SK-N-SH treated with all-trans-retinoic acid at 6 μM for 48 hours (cell line): Measurements from ENCODE around the gene SIGLEC10.

Experiments used
- ATAC-seq: fragments of 200-7000 bp; cut with Tn5 transposase; 3 replicates; pipeline ENCODE4 v1.9.1; 2020; ENCODE audit warnings: mild to moderate bottlenecking, moderate library complexity
- ARNTL ChIP-seq: fragments of 450-650 bp; formaldehyde crosslinking; IDR thresholded peaks from 2 replicates; pipeline ENCODE4 v1.5.0; 2020; ENCODE audit warnings: low read depth, mild to moderate bottlenecking, moderate library complexity, borderline replicate concordance
- CSDC2 ChIP-seq: fragments of 250-450 bp; sonication (Bioruptor Pico); IDR thresholded peaks from 2 replicates; pipeline ENCODE4 v1.5.0; 2020; ENCODE audit warnings: mild to moderate bottlenecking, moderate library complexity
- CSRNP3 ChIP-seq: fragments of 250-450 bp; sonication (Bioruptor Pico); IDR thresholded peaks from 2 replicates; pipeline ENCODE4 v1.5.1; 2021; ENCODE audit warnings: mild to moderate bottlenecking, moderate library complexity
- ESRRG ChIP-seq: fragments of 250-450 bp; sonication (Bioruptor Pico); IDR thresholded peaks from 2 replicates; pipeline ENCODE4 v1.6.1; 2021; ENCODE audit warnings: mild to moderate bottlenecking
- ISL1 ChIP-seq: fragments of 250-450 bp; sonication (Bioruptor Pico); IDR thresholded peaks from 2 replicates; pipeline ENCODE4 v2.1.2; 2022; ENCODE audit warnings: mild to moderate bottlenecking, moderate library complexity
- OSR1 ChIP-seq: fragments of 250-450 bp; sonication (Bioruptor Pico); IDR thresholded peaks from 2 replicates; pipeline ENCODE4 v1.8.0; 2022; ENCODE audit warnings: moderate library complexity, mild to moderate bottlenecking, inconsistent platforms
- PATZ1 ChIP-seq: fragments of 250-450 bp; sonication (Bioruptor Pico); IDR thresholded peaks from 2 replicates; pipeline ENCODE4 v1.8.0; 2020; ENCODE audit warnings: mild to moderate bottlenecking, moderate library complexity, borderline replicate concordance
- POU6F1 ChIP-seq: fragments of 250-450 bp; sonication (Bioruptor Pico); IDR thresholded peaks from 2 replicates; pipeline ENCODE4 v1.8.0; 2021; ENCODE audit warnings: low read depth, mild to moderate bottlenecking, moderate library complexity, borderline replicate concordance
- PPARA ChIP-seq: fragments of 250-450 bp; sonication (Bioruptor Pico); IDR thresholded peaks from 2 replicates; pipeline ENCODE4 v1.5.0; 2020; ENCODE audit warnings: mild to moderate bottlenecking, borderline replicate concordance
- SNAI2 ChIP-seq: fragments of 250-450 bp; sonication (Bioruptor Pico); IDR thresholded peaks from 2 replicates; pipeline ENCODE4 v1.5.0; 2020; ENCODE audit warnings: mild to moderate bottlenecking, moderate library complexity
- TCF4 ChIP-seq: fragments of 250-450 bp; sonication (Bioruptor Pico); IDR thresholded peaks from 2 replicates; pipeline ENCODE4 v1.8.0; 2021; ENCODE audit warnings: mild to moderate bottlenecking, moderate library complexity, borderline replicate concordance
- TOX ChIP-seq: fragments of 250-450 bp; sonication (Bioruptor Pico); IDR thresholded peaks from 2 replicates; pipeline ENCODE4 v1.8.0; 2021; ENCODE audit warnings: mild to moderate bottlenecking, moderate library complexity, borderline replicate concordance
- TSHZ2 ChIP-seq: fragments of 250-450 bp; sonication (Bioruptor Pico); IDR thresholded peaks from 2 replicates; pipeline ENCODE4 v1.5.0; 2020; ENCODE audit warnings: mild to moderate bottlenecking, moderate library complexity
- ZC3H10 ChIP-seq: fragments of 250-450 bp; sonication (Bioruptor Pico); IDR thresholded peaks from 2 replicates; pipeline ENCODE4 v1.5.1; 2021; ENCODE audit warnings: mild to moderate bottlenecking, moderate library complexity
- ZFP3 ChIP-seq: fragments of 250-450 bp; sonication (Bioruptor Pico); IDR thresholded peaks from 2 replicates; pipeline ENCODE4 v1.5.0; 2020; ENCODE audit warnings: mild to moderate bottlenecking, moderate library complexity
- ZFP30 ChIP-seq: fragments of 450-650 bp; formaldehyde crosslinking; IDR thresholded peaks from 2 replicates; pipeline ENCODE4 v1.5.0; 2022; ENCODE audit warnings: mild to moderate bottlenecking, moderate library complexity
- ZNF565 ChIP-seq: fragments of 450-650 bp; formaldehyde crosslinking; conservative IDR thresholded peaks from 2 replicates; pipeline ENCODE4 v1.5.0; 2020; ENCODE audit warnings: low read depth, mild to moderate bottlenecking, moderate library complexity
- ZNF8 ChIP-seq: fragments of 450-650 bp; formaldehyde crosslinking; IDR thresholded peaks from 2 replicates; pipeline ENCODE4 v1.5.0; 2020; ENCODE audit warnings: mild to moderate bottlenecking, moderate library complexity

The SIGLEC10 gene

GRCh38 chr19:51367565-51368365 lies 49.7 kb downstream of the SIGLEC10 start (continued):
- TF ChIP-seq POU6F1 (CRISPR knock-in tag) = no peak
- TF ChIP-seq OSR1 = no peak
- no peak for TF ChIP-seq CSRNP3 (CRISPR knock-in tag)
- TF ChIP-seq ZNF565 (CRISPR knock-in tag) = no peak
- no peak for TF ChIP-seq ZC3H10 (CRISPR knock-in tag)
- TF ChIP-seq PPARA = no peak

- no peak for ATAC-seq
- TF ChIP-seq ARNTL (CRISPR knock-in tag) (no peak), TSHZ2 (CRISPR knock-in tag) (no peak), ZNF565 (CRISPR knock-in tag) (no peak), PATZ1 (CRISPR knock-in tag) (no peak), CSRNP3 (CRISPR knock-in tag) (no peak), SNAI2 (CRISPR knock-in tag) (no peak), ESRRG (no peak), ZFP3 (no peak), ZNF8 (CRISPR knock-in tag) (no peak), ISL1 (CRISPR knock-in tag) (no peak), ZC3H10 (CRISPR knock-in tag) (no peak), CSDC2 (CRISPR knock-in tag) (no peak), TCF4 (no peak), POU6F1 (CRISPR knock-in tag) (no peak), ZFP30 (CRISPR knock-in tag) (no peak), TOX (no peak)
These were observed 50.2 kb downstream of the SIGLEC10 start for GRCh38 chr19:51367255-51367564.
